PFSK-1 (cell line): ENCODE results near the gene ADAM10.

Experiments
- FOXP2 ChIP-seq: optimal IDR thresholded peaks from 2 replicates; pipeline ENCODE3; 2011; ENCODE audit warnings: borderline replicate concordance, control low read depth, inconsistent platforms; ENCODE audit not compliant: insufficient read depth; ENCODE audit errors: extremely low read length, extremely low read depth
- POLR2AphosphoS5 ChIP-seq: IDR thresholded peaks from 2 replicates; pipeline ENCODE4 v1.6.1; 2012; ENCODE audit warnings: low read depth, mild to moderate bottlenecking, control low read depth, low read length, moderate library complexity
- SIN3A ChIP-seq: IDR thresholded peaks from 2 replicates; pipeline ENCODE4 v1.6.1; 2012; ENCODE audit warnings: mild to moderate bottlenecking, low read length, moderate library complexity, borderline replicate concordance; ENCODE audit not compliant: insufficient read depth
- TAF1 ChIP-seq: IDR thresholded peaks from 2 replicates; pipeline ENCODE4 v1.6.1; 2012; ENCODE audit warnings: low read length, control low read depth, borderline replicate concordance; ENCODE audit not compliant: insufficient read depth
- TF ChIP-seq, protein P1 (sequence below), 2 experiments: IDR thresholded peaks; 2 replicates each; pipeline versions ENCODE4 v1.6.1 to v1.8.0; 2011 to 2012; ENCODE audit warnings: low read depth in 2 of 2, low read length in 2 of 2, control low read depth in 1 of 2, inconsistent platforms in 1 of 2, mild to moderate bottlenecking in 1 of 2, moderate library complexity in 1 of 2; ENCODE audit not compliant: insufficient read depth in 1 of 2

Gene ADAM10

DNA sequence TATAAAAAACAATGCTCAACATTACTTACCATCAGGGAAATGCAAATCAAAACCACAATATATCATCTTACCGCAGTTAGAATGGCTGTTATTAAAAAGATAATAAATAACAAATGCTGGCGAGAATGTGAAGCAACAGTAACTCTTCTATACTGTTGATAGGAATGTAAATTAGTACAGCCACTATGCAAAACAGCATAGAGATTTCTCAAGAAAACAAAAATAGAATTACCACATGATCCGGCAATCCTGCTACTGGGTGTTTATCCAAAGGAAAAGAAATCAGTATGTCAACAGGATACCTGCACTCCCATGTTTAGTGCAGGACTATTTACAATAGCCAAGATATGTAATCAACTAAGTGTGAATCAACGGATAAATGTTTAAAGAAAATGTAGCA is 48.1 kb downstream of the ADAM10 start:
- TF ChIP-seq FOXP2 (no peak), TAF1 (no peak), SIN3A (no peak), POLR2AphosphoS5 (no peak)
- TF ChIP-seq, protein P1, sequence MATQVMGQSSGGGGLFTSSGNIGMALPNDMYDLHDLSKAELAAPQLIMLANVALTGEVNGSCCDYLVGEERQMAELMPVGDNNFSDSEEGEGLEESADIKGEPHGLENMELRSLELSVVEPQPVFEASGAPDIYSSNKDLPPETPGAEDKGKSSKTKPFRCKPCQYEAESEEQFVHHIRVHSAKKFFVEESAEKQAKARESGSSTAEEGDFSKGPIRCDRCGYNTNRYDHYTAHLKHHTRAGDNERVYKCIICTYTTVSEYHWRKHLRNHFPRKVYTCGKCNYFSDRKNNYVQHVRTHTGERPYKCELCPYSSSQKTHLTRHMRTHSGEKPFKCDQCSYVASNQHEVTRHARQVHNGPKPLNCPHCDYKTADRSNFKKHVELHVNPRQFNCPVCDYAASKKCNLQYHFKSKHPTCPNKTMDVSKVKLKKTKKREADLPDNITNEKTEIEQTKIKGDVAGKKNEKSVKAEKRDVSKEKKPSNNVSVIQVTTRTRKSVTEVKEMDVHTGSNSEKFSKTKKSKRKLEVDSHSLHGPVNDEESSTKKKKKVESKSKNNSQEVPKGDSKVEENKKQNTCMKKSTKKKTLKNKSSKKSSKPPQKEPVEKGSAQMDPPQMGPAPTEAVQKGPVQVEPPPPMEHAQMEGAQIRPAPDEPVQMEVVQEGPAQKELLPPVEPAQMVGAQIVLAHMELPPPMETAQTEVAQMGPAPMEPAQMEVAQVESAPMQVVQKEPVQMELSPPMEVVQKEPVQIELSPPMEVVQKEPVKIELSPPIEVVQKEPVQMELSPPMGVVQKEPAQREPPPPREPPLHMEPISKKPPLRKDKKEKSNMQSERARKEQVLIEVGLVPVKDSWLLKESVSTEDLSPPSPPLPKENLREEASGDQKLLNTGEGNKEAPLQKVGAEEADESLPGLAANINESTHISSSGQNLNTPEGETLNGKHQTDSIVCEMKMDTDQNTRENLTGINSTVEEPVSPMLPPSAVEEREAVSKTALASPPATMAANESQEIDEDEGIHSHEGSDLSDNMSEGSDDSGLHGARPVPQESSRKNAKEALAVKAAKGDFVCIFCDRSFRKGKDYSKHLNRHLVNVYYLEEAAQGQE (IDR thresholded peaks at IDR 0.05; ENCODE audit: insufficient read depth in 1 of 2, low read depth in 2 of 2, low read length in 2 of 2), result no peak

DNA sequence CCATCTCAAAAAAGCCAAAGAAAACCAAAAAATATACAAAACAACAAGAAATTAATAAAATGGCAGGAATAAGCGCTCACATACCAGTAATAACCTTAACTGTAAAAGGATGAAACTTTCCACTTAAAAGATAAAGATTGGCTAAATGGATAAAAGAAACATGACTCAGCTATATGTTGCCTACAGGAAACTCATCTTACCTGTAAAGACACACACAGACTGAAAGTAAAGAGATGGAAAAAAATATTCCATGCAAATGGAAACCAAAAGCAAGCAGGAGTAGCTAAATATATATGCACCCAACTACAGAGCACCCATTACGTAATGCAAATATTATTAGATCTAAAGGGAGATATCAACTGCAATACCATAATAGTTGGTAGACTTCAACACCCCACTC is 49.7 kb downstream of the ADAM10 start:
- TF ChIP-seq FOXP2 (no peak), SIN3A (no peak), TAF1 (no peak), POLR2AphosphoS5 (no peak)
- TF ChIP-seq, protein P1 (IDR thresholded peaks at IDR 0.05; ENCODE audit: insufficient read depth in 1 of 2, low read depth in 2 of 2, low read length in 2 of 2), result no peak

DNA sequence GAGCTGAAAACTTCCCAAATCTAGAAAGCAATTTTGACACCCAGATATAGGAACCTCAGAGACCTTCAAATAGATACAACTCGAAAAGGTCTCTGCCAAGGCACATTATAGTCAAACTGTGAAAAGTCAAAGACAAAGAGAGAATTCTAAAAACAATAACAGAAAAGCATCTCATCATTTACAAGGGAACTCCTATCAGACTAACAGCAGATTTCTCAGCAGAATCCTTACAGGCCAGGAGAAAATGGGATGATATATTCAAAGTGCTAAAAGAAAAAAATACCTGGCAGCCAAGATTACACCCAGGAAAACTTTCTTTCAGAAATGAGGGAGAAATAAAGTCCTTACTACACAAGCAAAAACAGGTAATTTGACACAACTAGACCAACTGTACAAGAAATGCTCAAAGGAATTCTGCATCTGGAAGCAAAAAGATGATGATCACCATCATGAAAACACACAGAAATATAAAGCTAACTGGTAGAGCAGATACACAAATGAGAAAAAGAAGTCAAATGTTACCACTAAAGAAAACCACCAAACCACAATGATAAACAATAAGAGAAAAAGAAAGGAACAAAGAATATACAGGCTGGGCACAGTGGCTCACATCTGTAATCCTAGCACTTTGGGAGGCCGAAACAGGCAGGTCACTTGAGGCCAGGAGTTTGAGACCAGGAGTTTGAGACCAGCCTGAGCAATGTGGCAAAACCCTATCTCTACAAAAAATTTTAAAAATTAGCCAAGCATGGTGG is 50.4 kb downstream of the ADAM10 start:
- no peak for TF ChIP-seq POLR2AphosphoS5
- no peak for TF ChIP-seq FOXP2
- TF ChIP-seq TAF1, result no peak
- TF ChIP-seq, protein P1 (IDR thresholded peaks at IDR 0.05; ENCODE audit: insufficient read depth in 1 of 2, low read depth in 2 of 2, low read length in 2 of 2), result no peak
- TF ChIP-seq SIN3A, result no peak

DNA sequence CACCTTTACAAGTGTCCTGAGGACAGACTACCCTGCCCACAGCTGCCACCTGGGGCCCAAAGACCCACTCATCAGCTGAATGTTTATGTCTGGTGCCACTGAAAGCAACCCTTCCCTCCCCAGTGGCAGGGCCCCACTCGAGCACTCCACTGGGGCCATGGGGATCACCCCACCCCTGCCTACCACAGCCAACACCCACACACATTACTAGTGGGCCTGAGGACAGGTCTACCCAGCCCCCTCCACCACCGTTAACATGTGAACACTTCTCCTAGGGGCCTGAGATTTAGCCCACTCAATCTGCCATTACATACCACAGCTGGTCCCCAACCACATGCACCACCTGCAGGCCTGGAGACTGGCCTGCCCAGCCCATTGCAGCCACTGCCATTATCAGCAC is 52.3 kb downstream of the ADAM10 start:
- TF ChIP-seq, protein P1 (IDR thresholded peaks at IDR 0.05; ENCODE audit: insufficient read depth in 1 of 2, low read depth in 2 of 2, low read length in 2 of 2), result no peak
- TF ChIP-seq FOXP2 (no peak), SIN3A (no peak), POLR2AphosphoS5 (no peak), TAF1 (no peak)

DNA sequence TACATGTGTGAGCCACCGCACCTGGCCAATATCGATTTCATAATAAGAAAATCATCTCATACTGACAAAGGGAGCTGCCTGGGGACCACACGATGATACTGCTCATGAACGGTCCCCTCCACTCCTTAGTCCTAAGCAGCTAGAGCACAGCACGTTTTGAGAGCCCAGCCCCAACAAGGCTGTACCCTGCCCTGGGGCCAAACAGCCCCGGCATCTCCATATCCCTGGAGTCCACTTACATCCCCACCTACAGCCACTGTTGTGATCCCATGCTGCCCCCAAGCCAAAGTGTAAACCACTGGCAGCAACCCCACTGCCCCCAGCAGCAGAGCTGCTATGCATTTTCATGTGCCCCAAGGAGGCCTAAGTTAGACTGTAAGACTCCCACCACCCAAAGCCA is 52.8 kb downstream of the ADAM10 start:
- TF ChIP-seq SIN3A, result no peak
- TF ChIP-seq TAF1, result no peak
- TF ChIP-seq POLR2AphosphoS5, result no peak
